Tongue (tissue), 2 donors: ENCODE results near the gene SLC35A4. TPM values are rescaled to one million over a fixed set of nuclear protein-coding genes. Genes with fewer than 3 reads are reported as not detected.

ENCODE experiments used
- DNase-seq: peaks from one replicate; pipeline ENCODE4 v3.0.0-alpha.2; 2015
- total RNA-seq: library from RNA; depleted of rRNA; stranded (reverse); fragments of >200 nt; gene quantifications from one replicate; pipeline ENCODE4 v1.2.3, GENCODE V29; 2014

Gene SLC35A4, protein sequence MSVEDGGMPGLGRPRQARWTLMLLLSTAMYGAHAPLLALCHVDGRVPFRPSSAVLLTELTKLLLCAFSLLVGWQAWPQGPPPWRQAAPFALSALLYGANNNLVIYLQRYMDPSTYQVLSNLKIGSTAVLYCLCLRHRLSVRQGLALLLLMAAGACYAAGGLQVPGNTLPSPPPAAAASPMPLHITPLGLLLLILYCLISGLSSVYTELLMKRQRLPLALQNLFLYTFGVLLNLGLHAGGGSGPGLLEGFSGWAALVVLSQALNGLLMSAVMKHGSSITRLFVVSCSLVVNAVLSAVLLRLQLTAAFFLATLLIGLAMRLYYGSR
- total RNA-seq = 9.7 TPM

DNA sequence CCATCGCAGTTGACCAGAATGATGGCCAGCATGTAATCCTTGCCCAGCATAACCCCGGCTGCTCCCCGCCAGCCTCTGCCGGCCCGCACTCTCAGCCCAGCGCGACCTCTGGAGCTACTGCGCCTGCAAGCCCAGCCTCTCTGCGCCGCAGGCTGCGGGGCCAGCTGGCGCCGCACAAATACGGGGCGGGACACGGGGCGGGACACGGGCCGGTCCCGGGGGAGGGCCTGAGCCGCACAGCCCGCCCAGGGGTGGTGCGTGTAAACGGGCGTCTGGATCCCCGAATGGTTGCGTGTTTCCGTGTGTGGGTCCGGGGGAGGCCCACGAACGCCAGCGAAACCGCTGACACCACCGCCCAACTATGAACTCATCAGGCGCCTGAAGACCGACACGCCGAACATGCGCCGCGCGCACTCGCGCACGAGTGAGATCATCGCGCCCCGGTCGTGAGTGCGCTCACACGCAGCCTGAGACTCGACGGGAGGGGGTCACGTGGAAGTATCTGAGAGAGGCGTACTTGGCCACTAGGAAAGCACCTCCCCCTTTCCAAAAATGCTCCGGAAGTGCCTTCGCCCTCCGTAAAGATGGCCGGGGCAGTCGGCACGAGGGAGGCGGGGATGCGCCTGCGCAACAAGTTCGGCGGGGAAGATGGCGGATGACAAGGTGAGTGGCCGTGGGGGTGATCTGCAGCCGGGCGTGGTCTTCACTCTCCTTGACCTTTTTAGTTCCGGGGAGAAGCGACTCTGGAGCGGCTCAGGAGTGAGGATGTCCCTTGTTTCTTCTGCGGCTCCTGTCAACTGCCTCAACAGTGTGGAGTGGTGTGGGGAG is at the start of gene SLC35A4, which contains the start of gene APBB3:
TSS of gene SLC35A4 (plus strand) at position 633 of the 828 bp plus-strand sequence. CDS start 2,342 bp downstream, outside the sequence.
TSS of gene APBB3 (minus strand) at position 403 of the 828 bp plus-strand sequence. CDS start at position 50, 353 bp downstream.
- DNase-seq = peak; percentile 99

DNA sequence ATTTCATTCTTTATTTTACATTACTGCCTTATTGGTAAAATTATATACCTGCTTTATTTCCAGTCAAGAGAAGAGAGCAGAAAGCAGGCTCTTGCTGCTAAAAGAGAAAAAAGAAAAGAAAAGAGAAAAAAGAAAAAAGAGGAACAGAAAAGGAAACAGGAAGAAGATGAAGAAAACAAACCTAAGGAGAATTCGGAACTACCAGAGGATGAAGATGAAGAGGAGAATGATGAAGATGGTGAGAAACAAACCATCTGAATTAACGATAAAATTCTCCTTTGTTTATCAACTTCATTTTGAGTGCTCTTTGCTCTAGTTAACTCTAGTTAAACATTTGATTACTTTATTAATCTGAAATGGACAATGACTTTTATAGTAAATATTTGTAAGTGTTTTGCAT is 40.6 kb upstream of the SLC35A4 start:
- no peak for DNase-seq

GRCh38 chr5:140540227-140540626 is 24.4 kb upstream of the SLC35A4 start:
- DNase-seq = no peak

- DNase-seq = no peak
These were observed 21.7 kb upstream of the SLC35A4 start for GRCh38 chr5:140542972-140543371.

- DNase-seq = no peak
These were observed 19.6 kb upstream of the SLC35A4 start for GRCh38 chr5:140544986-140545385.

DNA sequence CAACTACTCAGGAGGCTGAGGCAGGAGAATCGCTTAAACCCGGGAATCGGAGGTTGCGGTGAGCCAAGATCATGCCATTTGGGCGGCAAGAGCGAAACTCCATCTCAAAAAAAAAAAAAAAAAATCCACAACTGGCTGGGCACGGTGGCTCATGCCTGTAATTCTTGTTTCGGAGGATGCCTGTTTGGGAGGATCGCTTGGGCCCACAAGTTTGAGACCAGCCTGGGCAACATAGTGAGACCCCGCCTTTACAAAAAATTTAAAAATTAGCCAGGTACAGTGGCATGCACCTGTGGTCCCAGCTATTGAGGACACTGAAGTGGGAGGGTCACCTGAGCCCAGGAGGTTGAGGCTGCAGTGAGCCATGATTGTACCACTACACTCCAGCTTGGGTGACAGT is 19.0 kb upstream of the SLC35A4 start:
- DNase-seq = no peak

DNA sequence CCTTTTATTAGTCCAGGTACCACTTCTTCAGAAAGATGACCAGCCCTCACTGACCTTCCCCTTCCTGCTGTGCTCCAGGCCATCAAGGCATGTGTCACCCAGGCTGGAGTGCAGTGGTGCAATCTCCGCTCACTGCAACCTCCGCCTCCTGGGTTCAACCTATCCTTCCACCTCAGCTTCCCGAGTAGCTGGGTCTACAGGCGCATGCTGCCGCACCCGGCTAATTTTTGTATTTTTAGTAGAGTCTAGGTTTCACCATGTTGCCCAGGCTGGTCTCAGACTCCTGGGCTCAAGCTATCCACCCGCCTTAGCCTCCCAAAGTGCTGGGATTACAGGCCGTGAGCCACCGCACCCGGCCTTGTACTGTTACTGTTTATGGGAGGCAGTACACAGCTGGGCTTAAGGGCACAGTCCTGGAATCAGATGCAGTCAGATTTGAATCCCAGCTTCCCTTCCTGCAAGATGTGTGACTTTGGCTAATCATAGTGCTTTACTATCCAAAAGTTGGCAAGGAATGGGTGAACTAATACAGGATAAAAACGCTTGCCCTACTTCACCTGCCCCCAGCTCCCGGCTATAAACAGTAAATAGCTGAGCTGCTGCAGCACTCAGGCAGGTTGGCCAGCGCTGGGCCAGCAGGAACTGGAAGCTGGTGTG is 17.6 kb upstream of the SLC35A4 start:
- DNase-seq = no peak

DNA sequence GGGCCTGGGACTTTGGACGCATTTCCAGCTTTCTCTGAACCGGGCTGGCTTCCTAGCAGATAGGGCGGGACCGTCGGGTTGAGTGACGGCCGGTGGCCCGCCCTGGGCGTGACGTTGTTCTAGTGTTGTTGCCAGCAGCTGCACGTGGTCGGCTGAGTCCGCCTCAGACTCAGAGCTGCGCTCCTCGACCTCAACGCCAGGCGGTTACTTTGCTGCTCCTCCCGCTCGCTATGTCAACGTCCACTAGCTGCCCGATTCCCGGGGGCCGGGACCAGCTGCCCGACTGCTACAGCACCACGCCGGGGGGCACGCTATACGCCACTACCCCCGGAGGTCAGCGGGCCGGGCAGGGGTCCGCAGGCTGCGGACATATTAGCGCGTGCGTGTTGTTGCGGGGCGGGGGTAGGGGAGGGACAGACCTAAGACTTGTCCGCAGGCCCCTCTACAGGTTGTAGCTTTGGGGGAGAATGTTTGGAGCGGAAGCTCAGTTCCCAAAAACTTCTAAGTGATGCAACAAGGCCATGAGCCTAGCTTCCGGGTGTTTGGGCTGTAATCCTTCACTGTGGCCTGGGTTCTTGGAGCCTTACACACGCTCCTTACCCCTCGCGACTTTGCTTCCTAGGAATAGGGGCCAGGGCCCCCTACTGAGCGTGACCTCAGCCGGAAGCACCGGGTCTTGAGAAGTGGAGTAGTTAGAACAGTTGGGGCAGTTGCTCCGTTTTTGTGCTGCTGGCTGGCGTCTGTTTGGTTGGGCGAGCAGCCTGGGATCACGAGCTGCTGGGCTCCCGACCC is 16.9 kb upstream of the SLC35A4 start, which contains the start of gene EIF4EBP3:
TSS of gene EIF4EBP3 (plus strand) at position 155 of the 792 bp plus-strand sequence. CDS start at position 231, 76 bp downstream.
- peak; percentile 98 for DNase-seq

DNA sequence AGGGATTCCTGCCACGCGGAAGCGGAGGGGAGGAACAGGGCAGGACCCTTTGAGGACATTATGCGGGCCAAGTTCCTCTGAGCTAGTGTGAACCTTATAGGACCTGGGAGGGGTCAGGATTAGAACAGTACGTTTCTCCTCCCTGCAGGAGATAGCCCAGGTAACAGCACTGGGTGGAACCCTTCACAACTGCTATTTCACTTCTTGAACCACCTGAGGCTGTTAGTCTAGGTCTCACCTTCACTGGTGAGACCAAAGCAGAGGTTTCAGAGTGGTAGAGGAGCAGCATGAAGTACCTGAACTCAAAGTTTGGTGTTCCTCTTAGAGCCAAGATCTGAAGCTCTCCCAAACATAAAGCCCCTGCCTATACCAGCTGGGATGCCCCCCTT is 16.3 kb upstream of the SLC35A4 start:
- DNase-seq = no peak

- DNase-seq = no peak
These were observed 15.8 kb upstream of the SLC35A4 start for GRCh38 chr5:140548791-140549190.

- peak; percentile 82 for DNase-seq
These were observed 15.1 kb upstream of the SLC35A4 start for GRCh38 chr5:140549237-140550144.

- no peak for DNase-seq
These were observed 14.2 kb upstream of the SLC35A4 start for GRCh38 chr5:140550147-140551079.

GRCh38 chr5:140551872-140552271 is 12.8 kb upstream of the SLC35A4 start:
- DNase-seq = no peak

DNA sequence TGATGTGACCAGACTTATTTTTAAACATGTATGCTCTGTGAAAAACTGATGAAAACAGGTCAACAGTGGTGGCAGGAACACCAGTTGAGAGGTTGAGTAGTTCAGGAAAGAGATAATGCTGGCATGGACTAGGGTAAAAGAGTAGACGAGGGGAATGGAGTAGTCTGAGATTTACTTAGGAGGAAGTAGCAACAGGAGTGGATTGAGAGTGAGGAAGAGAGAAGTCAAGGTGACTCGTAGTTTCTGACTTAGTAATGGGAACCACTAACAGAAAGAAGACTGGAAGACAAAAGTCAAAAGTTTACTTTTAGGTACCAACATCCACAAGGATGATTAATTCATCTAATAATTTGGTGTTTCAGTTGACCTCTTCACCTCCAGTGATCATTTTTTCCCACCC is 11.0 kb upstream of the SLC35A4 start:
- no peak for DNase-seq

GRCh38 chr5:140554454-140554853 is 10.2 kb upstream of the SLC35A4 start:
- no peak for DNase-seq

DNA sequence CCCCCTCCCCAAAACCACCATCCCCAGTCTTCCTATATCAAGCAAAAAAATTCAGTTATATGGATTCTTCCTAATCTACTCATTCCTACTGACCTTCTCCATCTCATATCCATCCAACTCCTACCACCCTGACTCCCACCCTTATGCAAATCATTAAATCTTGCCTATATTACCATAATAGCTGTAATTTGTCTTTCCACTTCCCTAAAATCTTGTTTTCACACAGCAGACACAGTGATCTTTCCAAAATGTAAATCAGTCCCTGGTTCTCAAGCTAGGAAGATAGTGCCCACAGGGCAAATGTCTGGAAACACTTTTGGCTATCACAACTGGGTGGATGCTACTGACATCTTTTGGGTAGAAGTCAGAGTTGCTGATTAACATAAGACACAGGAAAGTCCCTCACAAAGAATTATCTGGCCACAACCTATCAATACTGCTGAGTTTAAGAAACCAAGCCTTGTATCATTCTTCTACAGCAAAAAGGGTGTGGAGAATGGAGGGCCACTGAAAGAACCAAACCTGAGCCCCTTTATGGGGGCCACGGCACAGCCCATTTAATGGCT is 8.8 kb upstream of the SLC35A4 start:
- DNase-seq = no peak

DNA sequence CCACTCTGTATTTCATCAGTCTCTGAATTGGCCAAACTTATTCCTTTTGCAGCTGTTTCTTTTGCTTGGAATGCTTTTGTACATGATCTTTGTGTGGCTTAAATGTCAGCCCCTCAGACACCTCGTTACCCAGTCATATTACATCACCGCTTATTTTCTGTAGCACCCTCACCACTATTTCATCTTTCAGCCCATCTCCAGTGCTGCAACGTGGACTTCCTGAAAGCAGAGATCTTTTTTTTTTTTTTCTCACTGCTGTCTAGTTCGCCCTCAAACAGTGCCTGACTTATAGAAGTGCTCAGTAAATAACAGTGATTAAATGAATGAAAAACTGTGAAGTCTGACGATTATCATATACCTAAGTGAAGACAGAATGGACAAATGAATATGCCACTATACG is 8.2 kb upstream of the SLC35A4 start:
- DNase-seq = no peak

DNA sequence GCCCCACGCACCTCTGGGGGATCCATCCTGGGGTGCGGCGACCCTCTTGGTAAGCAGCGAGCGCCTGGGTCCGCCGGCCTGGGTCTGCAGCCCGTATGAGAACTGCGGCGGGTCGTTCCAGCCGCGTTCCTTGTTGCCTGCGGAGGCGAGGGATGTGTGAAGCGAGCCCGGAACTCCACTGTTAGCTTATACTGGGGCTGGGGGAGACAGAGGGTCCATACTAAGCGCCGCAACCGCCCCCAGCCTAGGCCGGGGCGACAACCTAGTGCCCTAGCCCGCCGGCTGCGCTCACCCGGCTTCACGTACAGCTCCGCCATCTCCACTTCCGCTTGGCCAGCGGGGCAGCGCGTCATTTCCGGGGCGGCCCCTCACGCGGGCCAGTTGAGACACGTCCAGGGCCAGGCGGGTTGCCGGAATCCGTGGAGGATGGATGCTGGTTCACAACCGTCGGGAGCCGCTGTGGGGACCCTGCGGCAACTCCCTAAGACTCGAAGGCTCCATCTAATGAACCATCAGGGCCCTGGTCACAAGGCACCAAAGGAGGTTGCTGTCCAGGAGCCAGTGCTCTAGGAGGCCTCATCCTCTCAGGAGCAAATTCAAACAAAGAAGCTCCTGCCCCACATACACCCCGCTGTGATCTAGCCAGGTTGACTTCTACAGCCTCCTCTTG is 7.4 kb upstream of the SLC35A4 start, which contains the start of gene SRA1:
TSS of gene SRA1 (minus strand) at position 338 of the 670 bp plus-strand sequence. CDS start at position 317, 21 bp downstream.
- DNase-seq = peak; percentile 97
